Upper lobe of right lung (tissue), 1 donor: ENCODE results near the gene JMJD7. TPM values are rescaled to one million over a fixed set of nuclear protein-coding genes. Genes with fewer than 3 reads are reported as not detected.

Experiments used
- ATAC-seq: fragments of 200-7000 bp; cut with Tn5 transposase; one replicate; pipeline ENCODE4 v1.9.1; 2020; ENCODE audit warnings: mild to moderate bottlenecking, moderate library complexity
- DNase-seq: peaks from one replicate; pipeline ENCODE4 v3.0.0-alpha.2; 2020
- H3K27ac ChIP-seq: fragments of 200-600 bp; one replicate; pipeline ENCODE4 v1.8.0; 2022
- H3K27me3 ChIP-seq: fragments of 200-600 bp; one replicate; pipeline ENCODE4 v1.8.0; 2022; ENCODE audit warnings: mild to moderate bottlenecking
- H3K36me3 ChIP-seq: fragments of 200-600 bp; one replicate; pipeline ENCODE4 v1.8.0; 2022
- H3K4me1 ChIP-seq: fragments of 200-600 bp; one replicate; pipeline ENCODE4 v1.8.0; 2022
- H3K4me3 ChIP-seq: fragments of 200-600 bp; one replicate; pipeline ENCODE4 v1.8.0; 2022; ENCODE audit warnings: mild to moderate bottlenecking
- H3K9me3 ChIP-seq: fragments of 200-600 bp; one replicate; pipeline ENCODE4 v1.8.0; 2022
- intact Hi-C: fragments of 100-400 bp; cut with DNase I; formaldehyde crosslinking; loops from one replicate; pipeline ENCODE4 v1.11.0; 2022
- total RNA-seq: library from RNA; stranded (reverse); fragmentation: NEBNext Ultra II Directional; extraction: Animal tissue kit (Norgen Biotek cat#: 25700); gene quantifications from one replicate; pipeline ENCODE4 v1.2.1, GENCODE V29; 2021
- TF ChIP-seq, protein P1 (sequence below): fragments of 200-600 bp; IDR thresholded peaks from one replicate; pipeline ENCODE4 v1.8.0; 2022; ENCODE audit warnings: antibody characterized with exemption
- donor health status: DM: no; HTN: yes; CAD: no; lungs with severe emphysema.

Gene JMJD7
- total RNA-seq, 1 donor from 2014 or later, result 36.7 TPM

DNA sequence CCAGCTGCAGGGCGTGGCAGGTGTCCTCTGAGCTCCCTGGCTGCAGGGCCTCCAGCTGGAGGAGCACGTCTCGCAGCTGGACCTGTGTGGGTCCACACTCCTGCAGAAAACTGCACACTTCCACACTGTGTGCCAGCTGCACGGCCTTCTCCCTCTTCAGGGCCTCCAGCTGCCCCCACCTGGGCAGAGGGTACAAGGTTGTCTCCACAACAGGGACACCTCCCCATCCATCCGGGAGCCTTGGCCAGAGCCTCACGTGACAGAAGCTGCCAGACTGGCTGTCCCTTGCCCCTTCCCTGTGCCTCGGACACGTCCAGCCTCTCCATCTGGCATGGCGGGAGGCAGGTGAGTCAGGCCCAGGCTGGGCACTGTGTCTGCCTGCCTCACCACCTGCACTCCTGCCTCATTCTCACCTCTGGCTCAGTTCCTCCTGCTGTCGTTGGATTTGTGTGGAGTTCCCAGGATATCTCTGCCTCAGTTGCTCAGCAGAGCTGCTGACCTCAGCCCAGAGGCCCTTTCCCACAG, 51.5 kb downstream of the JMJD7 start:
- DNase-seq (no peak), ATAC-seq (no peak)
- TF ChIP-seq, protein P1, sequence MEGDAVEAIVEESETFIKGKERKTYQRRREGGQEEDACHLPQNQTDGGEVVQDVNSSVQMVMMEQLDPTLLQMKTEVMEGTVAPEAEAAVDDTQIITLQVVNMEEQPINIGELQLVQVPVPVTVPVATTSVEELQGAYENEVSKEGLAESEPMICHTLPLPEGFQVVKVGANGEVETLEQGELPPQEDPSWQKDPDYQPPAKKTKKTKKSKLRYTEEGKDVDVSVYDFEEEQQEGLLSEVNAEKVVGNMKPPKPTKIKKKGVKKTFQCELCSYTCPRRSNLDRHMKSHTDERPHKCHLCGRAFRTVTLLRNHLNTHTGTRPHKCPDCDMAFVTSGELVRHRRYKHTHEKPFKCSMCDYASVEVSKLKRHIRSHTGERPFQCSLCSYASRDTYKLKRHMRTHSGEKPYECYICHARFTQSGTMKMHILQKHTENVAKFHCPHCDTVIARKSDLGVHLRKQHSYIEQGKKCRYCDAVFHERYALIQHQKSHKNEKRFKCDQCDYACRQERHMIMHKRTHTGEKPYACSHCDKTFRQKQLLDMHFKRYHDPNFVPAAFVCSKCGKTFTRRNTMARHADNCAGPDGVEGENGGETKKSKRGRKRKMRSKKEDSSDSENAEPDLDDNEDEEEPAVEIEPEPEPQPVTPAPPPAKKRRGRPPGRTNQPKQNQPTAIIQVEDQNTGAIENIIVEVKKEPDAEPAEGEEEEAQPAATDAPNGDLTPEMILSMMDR, result no peak
- no peaks in the 10 kb centered on the region for H3K36me3 ChIP-seq
- peaks cover 3% of the 10 kb centered on the region for H3K4me1 ChIP-seq
- H3K27ac ChIP-seq, result no peak overlapping the region
- intact Hi-C loops, result no loop called here
- no peak overlapping the region for H3K4me3 ChIP-seq
- no peaks in the 10 kb centered on the region for H3K27me3 ChIP-seq
- no peaks in the 10 kb centered on the region for H3K9me3 ChIP-seq

DNA sequence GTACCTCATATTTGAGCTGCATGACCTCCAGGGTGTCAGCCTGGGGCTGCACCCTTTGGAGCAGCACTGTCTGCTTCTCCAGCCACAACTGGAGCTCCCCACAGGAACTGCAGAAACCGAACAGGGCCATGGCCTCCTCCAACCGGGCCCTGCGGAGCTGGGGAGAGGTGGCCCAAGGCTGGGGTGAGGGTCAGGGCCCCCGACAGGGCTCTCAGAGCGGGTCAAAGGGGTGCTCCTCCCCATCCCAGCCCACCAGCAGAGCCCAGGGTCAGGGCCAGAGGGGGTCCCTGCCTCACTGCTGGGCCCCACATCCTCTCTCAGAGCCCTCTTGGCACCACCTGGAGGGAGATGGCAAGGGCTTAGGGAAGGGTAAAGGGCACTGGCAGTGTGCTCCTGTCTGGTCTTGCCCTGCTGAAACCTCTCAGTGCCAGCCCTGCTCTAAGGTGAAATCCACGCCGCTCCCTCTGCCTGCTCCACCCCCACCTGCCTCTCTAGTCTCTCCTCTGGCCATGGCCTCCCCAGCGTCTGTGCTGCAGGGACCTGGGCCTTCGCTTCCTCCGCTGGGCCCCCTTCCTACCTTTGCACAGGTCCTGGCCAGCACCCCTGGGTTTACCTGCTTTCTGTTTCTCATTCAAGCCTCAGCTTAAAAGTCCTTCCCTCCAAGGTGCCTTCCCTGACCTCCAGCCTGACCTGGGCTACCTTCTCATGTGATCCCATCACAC, 52.4 kb downstream of the JMJD7 start:
- no peak overlapping the region for H3K27ac ChIP-seq
- TF ChIP-seq, protein P1, result no peak
- H3K27me3 ChIP-seq, result no peaks in the 10 kb centered on the region
- peaks cover 3% of the 10 kb centered on the region for H3K4me1 ChIP-seq
- H3K9me3 ChIP-seq, result no peaks in the 10 kb centered on the region
- H3K36me3 ChIP-seq, result no peaks in the 10 kb centered on the region
- intact Hi-C loops, result no loop called here
- H3K4me3 ChIP-seq, result no peak overlapping the region
- DNase-seq, result no peak
- no peak for ATAC-seq

- Histone ChIP-seq H3K27ac (no peak overlapping the region), H3K4me3 (no peak overlapping the region), H3K27me3 (no peaks in the 10 kb centered on the region), H3K9me3 (no peaks in the 10 kb centered on the region), H3K36me3 (no peaks in the 10 kb centered on the region), H3K4me1 (peaks cover 3% of the 10 kb centered on the region)
- no peak for DNase-seq
- ATAC-seq, result no peak
- TF ChIP-seq, protein P1, result no peak
- intact Hi-C loops, result no loop called here
These were observed 53.2 kb downstream of the JMJD7 start for GRCh38 chr15:41881086-41881485.

DNA sequence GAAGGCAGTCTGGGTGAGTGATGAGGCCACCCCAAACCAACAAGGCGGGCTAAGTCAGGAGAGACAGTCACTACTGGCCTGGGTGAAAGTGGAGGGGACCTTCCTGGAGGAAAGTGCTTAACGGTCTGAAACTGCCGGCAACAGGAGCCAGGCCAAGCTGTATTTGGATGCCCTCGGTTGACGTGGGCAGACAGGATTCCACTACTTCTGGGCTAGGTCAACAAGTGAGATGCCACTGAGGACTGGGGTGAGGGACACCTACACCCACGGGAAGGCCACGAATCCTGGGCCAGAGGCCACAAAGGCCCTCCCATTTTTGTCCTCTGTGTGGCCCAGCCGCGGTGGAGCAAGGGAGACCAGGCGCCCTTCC, 53.6 kb downstream of the JMJD7 start:
- DNase-seq, result no peak
- intact Hi-C loops, result no loop called here
- Histone ChIP-seq H3K36me3 (no peaks in the 10 kb centered on the region), H3K9me3 (no peaks in the 10 kb centered on the region), H3K4me3 (peak overlapping the region; percentile 31), H3K27ac (no peak overlapping the region), H3K4me1 (peaks cover 3% of the 10 kb centered on the region), H3K27me3 (no peaks in the 10 kb centered on the region)
- TF ChIP-seq, protein P1, result no peak
- ATAC-seq, result no peak

- intact Hi-C loops, result no loop called here
- Histone ChIP-seq H3K27me3 (no peaks in the 10 kb centered on the region), H3K9me3 (no peaks in the 10 kb centered on the region), H3K36me3 (no peaks in the 10 kb centered on the region), H3K4me1 (peaks cover 3% of the 10 kb centered on the region), H3K4me3 (peak overlapping the region; percentile 31), H3K27ac (no peak overlapping the region)
- ATAC-seq (peak; percentile 18), DNase-seq (no peak)
- TF ChIP-seq, protein P1, result no peak
These were observed 54.2 kb downstream of the JMJD7 start for GRCh38 chr15:41881920-41882688.
